ENCODE data around the gene RDH5.

The RDH5 gene

GRCh38 chr12:55713721-55714120, 6.5 kb upstream of the RDH5 start:
- DNase-seq, result no peak

- DNase-seq, result no peak
Observed at GRCh38 chr12:55715169-55715764, 4.9 kb upstream of the RDH5 start.

GRCh38 chr12:55715833-55716581, 4.2 kb upstream of the RDH5 start, which contains the start of gene BLOC1S1:
Gene BLOC1S1, plus strand, starts transcription at chr12:55716046. Its CDS starts 6 bp downstream, at chr12:55716052.
- peak; percentile 93 for DNase-seq

- DNase-seq, result no peak
Observed at GRCh38 chr12:55716582-55716957, 3.6 kb upstream of the RDH5 start.

GRCh38 chr12:55717011-55718007, 2.9 kb upstream of the RDH5 start:
- no peak for DNase-seq

- no peak for DNase-seq
Observed at GRCh38 chr12:55718015-55718414, 2.2 kb upstream of the RDH5 start.

- no peak for DNase-seq
Observed at GRCh38 chr12:55718624-55719275, 1.4 kb upstream of the RDH5 start.

- no peak for DNase-seq
Observed at GRCh38 chr12:55719371-55719770, 822 bp upstream of the RDH5 start.

- DNase-seq, result no peak
Observed at GRCh38 chr12:55720894-55721444, 776 bp downstream of the RDH5 start.

- DNase-seq, result no peak
Observed at GRCh38 chr12:55721601-55722213, 1.5 kb downstream of the RDH5 start.

- DNase-seq, result no peak
Observed at GRCh38 chr12:55722948-55723347, 2.8 kb downstream of the RDH5 start.

- DNase-seq, result no peak
Observed at GRCh38 chr12:55723516-55724225, 3.5 kb downstream of the RDH5 start.

GRCh38 chr12:55724226-55724939, 4.2 kb downstream of the RDH5 start:
- peak; percentile 33 for DNase-seq

- no peak for DNase-seq
Observed at GRCh38 chr12:55724940-55725309, 4.7 kb downstream of the RDH5 start.

- DNase-seq, result no peak
Observed at GRCh38 chr12:55725556-55725955, 5.4 kb downstream of the RDH5 start.

- no peak for DNase-seq
Observed at GRCh38 chr12:55726971-55727370, 6.8 kb downstream of the RDH5 start.

GRCh38 chr12:55727643-55728185, 7.5 kb downstream of the RDH5 start:
- DNase-seq, result no peak

GRCh38 chr12:55728186-55728938, 8.2 kb downstream of the RDH5 start:
- DNase-seq, result no peak
